Measurements from ENCODE around the gene LGALS14. TPM values are rescaled to one million over a fixed set of nuclear protein-coding genes. Genes with fewer than 3 reads are reported as not detected.

Gene LGALS14
- total RNA-seq, 1 experiment from 2014 or later, result not detected

DNA sequence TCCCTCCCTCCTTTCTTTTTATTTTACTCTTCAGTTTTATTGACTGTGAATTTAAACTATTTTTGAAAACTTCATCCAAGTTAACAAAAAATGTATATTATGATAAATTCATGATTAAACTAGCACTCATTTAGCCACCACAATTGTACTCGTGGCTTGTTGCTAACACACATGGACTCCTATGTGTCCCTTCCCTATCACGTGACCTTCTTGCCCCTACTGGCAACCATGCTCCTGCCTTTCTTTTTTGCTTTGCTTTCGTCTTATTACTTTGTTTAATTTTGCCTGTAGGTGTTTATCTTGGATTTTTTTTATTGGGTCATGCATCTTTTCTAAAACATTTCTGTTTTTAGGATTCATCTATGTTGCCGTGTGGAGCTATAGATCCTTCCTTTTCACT, 25.3 kb downstream of the LGALS14 start:
- intact Hi-C loops (cut with micrococcal nuclease; ENCODE audit: unreplicated experiment), result no loop called here
- CTCF ChIA-PET, result no interaction called here
- no peak for DNase-seq
- no peak overlapping the region for H3K4me3 Mint-ChIP-seq (ENCODE audit: low read depth, unreplicated experiment)
- no peak overlapping the region for H3K27ac Mint-ChIP-seq (ENCODE audit: unreplicated experiment)
- TF ChIP-seq, protein P1, sequence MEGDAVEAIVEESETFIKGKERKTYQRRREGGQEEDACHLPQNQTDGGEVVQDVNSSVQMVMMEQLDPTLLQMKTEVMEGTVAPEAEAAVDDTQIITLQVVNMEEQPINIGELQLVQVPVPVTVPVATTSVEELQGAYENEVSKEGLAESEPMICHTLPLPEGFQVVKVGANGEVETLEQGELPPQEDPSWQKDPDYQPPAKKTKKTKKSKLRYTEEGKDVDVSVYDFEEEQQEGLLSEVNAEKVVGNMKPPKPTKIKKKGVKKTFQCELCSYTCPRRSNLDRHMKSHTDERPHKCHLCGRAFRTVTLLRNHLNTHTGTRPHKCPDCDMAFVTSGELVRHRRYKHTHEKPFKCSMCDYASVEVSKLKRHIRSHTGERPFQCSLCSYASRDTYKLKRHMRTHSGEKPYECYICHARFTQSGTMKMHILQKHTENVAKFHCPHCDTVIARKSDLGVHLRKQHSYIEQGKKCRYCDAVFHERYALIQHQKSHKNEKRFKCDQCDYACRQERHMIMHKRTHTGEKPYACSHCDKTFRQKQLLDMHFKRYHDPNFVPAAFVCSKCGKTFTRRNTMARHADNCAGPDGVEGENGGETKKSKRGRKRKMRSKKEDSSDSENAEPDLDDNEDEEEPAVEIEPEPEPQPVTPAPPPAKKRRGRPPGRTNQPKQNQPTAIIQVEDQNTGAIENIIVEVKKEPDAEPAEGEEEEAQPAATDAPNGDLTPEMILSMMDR (IDR thresholded peaks at IDR 0.05; ENCODE audit: unreplicated experiment), result no peak
- H3K4me1 Mint-ChIP-seq (ENCODE audit: low read depth, unreplicated experiment), result no peaks in the 10 kb centered on the region
- H3K36me3 Mint-ChIP-seq (ENCODE audit: insufficient read depth, unreplicated experiment), result no peaks in the 10 kb centered on the region
- H3K9me3 Mint-ChIP-seq (ENCODE audit: low read depth, unreplicated experiment), result no peaks in the 10 kb centered on the region
- H3K27me3 Mint-ChIP-seq (ENCODE audit: unreplicated experiment), result peaks cover 86% of the 10 kb centered on the region
- no TSS peak for BruUV-seq (replicated peaks)

DNA sequence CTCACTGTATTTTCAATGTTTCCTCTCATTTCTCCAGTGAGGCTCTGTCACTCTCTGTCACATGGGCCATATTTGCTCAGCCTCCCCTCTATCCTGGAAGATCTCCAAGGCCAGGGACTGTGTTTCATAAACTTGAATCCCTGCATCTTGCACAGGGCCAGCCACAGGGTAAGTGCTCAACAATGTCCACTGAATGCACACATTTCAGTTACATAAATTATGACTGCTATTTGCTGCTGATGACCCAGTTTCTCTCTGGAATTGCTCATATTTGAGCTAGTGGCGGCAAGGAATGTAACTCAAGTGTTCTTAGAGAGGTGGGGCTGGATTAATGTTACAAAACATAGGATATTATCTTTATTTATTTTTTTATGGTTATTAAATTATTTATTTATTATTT, 27.4 kb downstream of the LGALS14 start:
- Mint-ChIP-seq H3K4me3 (ENCODE audit: low read depth, unreplicated experiment) (no peak overlapping the region), H3K9me3 (ENCODE audit: low read depth, unreplicated experiment) (no peaks in the 10 kb centered on the region), H3K27ac (ENCODE audit: unreplicated experiment) (no peak overlapping the region), H3K4me1 (ENCODE audit: low read depth, unreplicated experiment) (no peaks in the 10 kb centered on the region), H3K27me3 (ENCODE audit: unreplicated experiment) (peaks cover 86% of the 10 kb centered on the region), H3K36me3 (ENCODE audit: insufficient read depth, unreplicated experiment) (no peaks in the 10 kb centered on the region)
- no TSS peak for BruUV-seq (replicated peaks)
- intact Hi-C loops (cut with micrococcal nuclease; ENCODE audit: unreplicated experiment), result no loop called here
- no peak for DNase-seq
- CTCF ChIA-PET, result no interaction called here
- TF ChIP-seq, protein P1 (IDR thresholded peaks at IDR 0.05; ENCODE audit: unreplicated experiment), result no peak

DNA sequence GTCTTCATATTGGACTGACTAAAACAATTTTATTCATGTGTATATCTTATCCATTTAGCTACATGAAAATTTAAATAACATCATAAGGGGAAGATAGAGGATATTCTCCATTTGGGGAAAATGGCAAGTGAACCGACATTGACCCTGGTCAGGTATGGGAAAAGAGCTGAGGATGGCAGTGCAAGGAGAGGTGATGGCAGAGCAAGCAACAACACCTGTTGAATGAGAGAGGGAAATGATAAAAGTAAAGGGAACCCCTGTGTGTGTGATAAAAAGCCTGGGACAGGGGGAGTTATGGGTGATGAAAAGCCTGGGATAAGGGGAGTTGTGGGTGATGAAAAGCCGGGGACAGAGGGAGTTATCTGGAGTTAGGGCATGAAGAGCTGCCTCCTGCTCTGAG, 29.6 kb downstream of the LGALS14 start:
- no TSS peak for BruUV-seq (replicated peaks)
- Mint-ChIP-seq H3K4me1 (ENCODE audit: low read depth, unreplicated experiment) (no peaks in the 10 kb centered on the region), H3K9me3 (ENCODE audit: low read depth, unreplicated experiment) (no peaks in the 10 kb centered on the region), H3K36me3 (ENCODE audit: insufficient read depth, unreplicated experiment) (no peaks in the 10 kb centered on the region), H3K4me3 (ENCODE audit: low read depth, unreplicated experiment) (no peak overlapping the region), H3K27ac (ENCODE audit: unreplicated experiment) (no peak overlapping the region), H3K27me3 (ENCODE audit: unreplicated experiment) (peaks cover 86% of the 10 kb centered on the region)
- CTCF ChIA-PET, result no interaction called here
- DNase-seq, result no peak
- intact Hi-C loops (cut with micrococcal nuclease; ENCODE audit: unreplicated experiment), result no loop called here
- TF ChIP-seq, protein P1 (IDR thresholded peaks at IDR 0.05; ENCODE audit: unreplicated experiment), result no peak

DNA sequence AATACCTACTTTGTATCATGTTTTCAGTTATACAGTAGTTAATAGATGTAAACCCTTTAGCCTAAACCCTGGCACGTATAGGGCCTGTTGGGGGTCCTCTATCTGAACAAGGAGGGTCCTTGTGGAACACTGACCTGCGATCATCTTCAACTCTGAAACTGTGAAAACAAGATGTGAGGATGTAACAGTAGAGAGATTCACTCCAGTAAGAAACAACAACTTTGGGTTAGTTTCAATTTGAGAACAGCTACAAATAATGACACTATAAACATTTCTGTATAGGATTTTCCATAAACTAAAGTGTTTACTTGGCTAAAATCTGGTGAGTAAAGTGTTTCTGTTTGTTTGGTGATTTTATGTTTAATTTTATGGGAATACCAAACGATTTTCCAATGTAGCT, 31.4 kb downstream of the LGALS14 start:
- Mint-ChIP-seq H3K27me3 (ENCODE audit: unreplicated experiment) (peaks cover 86% of the 10 kb centered on the region), H3K36me3 (ENCODE audit: insufficient read depth, unreplicated experiment) (no peaks in the 10 kb centered on the region), H3K4me3 (ENCODE audit: low read depth, unreplicated experiment) (no peak overlapping the region), H3K9me3 (ENCODE audit: low read depth, unreplicated experiment) (no peaks in the 10 kb centered on the region), H3K27ac (ENCODE audit: unreplicated experiment) (no peak overlapping the region), H3K4me1 (ENCODE audit: low read depth, unreplicated experiment) (no peaks in the 10 kb centered on the region)
- CTCF ChIA-PET, result interaction anchor here (0.7 kb wide), 2 partner anchors 110 to 188 kb away, joined by 3 to 8 read pairs; no protein-coding TSS in a partner anchor
- TF ChIP-seq, protein P1 (IDR thresholded peaks at IDR 0.05; ENCODE audit: unreplicated experiment), result no peak
- DNase-seq, result no peak
- intact Hi-C loops (cut with micrococcal nuclease; ENCODE audit: unreplicated experiment), result no loop called here
- no TSS peak for BruUV-seq (replicated peaks)
